Left ventricle myocardium inferior (tissue), 1 donor: ENCODE measurements around the gene TESMIN. TPM values are rescaled to one million over a fixed set of nuclear protein-coding genes. Genes with fewer than 3 reads are reported as not detected.

Experiments
- DNase-seq: peaks from one replicate; pipeline ENCODE4 v3.0.0-alpha.2; 2020
- H3K27ac ChIP-seq: fragments of 200-600 bp; replicated peaks from 2 replicates; pipeline ENCODE4 v1.8.0; 2021
- H3K27me3 ChIP-seq: fragments of 200-600 bp; 2 replicates; pipeline ENCODE4 v1.8.0; 2021; ENCODE audit warnings: low read depth
- H3K36me3 ChIP-seq: fragments of 200-600 bp; 2 replicates; pipeline ENCODE4 v1.8.0; 2021
- H3K4me1 ChIP-seq: fragments of 200-600 bp; 2 replicates; pipeline ENCODE4 v1.8.0; 2021
- H3K4me3 ChIP-seq: fragments of 200-600 bp; 2 replicates; pipeline ENCODE4 v1.8.0; 2021; ENCODE audit warnings: mild to moderate bottlenecking, moderate library complexity
- H3K9me3 ChIP-seq: fragments of 200-600 bp; replicated peaks from 2 replicates; pipeline ENCODE4 v1.8.0; 2021
- CTCF ChIP-seq: fragments of 200-600 bp; IDR thresholded peaks from 2 replicates; pipeline ENCODE4 v1.8.0; 2021; ENCODE audit warnings: antibody characterized with exemption, mild to moderate bottlenecking, borderline replicate concordance
- intact Hi-C: fragments of 100-400 bp; cut with micrococcal nuclease; formaldehyde crosslinking; loops from one replicate; pipeline ENCODE4 v1.11.0; 2022
- total RNA-seq: library from RNA; stranded (reverse); fragmentation: NEBNext Ultra II Directional; extraction: Animal tissue kit (Norgen Biotek cat#: 25700); gene quantifications from one replicate; pipeline ENCODE4 v1.2.1, GENCODE V29; 2021
- donor health status: DM: no; HTN: yes; CAD: no; lungs with severe emphysema.

TESMIN gene
- total RNA-seq, 1 donor from 2014 or later = 0.52 TPM

GRCh38 chr11:68767672-68768071 is 16.4 kb upstream of the TESMIN start:
- no peak for TF ChIP-seq CTCF
- peaks cover 3% of the 10 kb centered on the region for H3K4me1 ChIP-seq
- intact Hi-C loops = no loop called here
- H3K4me3 ChIP-seq = no peak overlapping the region
- H3K9me3 ChIP-seq = no peaks in the 10 kb centered on the region
- no peaks in the 10 kb centered on the region for H3K27me3 ChIP-seq
- no peak overlapping the region for H3K27ac ChIP-seq
- peaks cover 95% of the 10 kb centered on the region for H3K36me3 ChIP-seq
- no peak for DNase-seq

- Histone ChIP-seq H3K27ac (no peak overlapping the region), H3K36me3 (peaks cover 95% of the 10 kb centered on the region), H3K4me1 (peaks cover 3% of the 10 kb centered on the region), H3K9me3 (no peaks in the 10 kb centered on the region), H3K4me3 (no peak overlapping the region), H3K27me3 (no peaks in the 10 kb centered on the region)
- DNase-seq = no peak
- TF ChIP-seq CTCF = no peak
- intact Hi-C loops = no loop called here
Measured at GRCh38 chr11:68766786-68767185, 15.5 kb upstream of the TESMIN start.

- Histone ChIP-seq H3K27me3 (no peaks in the 10 kb centered on the region), H3K4me1 (peaks cover 3% of the 10 kb centered on the region), H3K36me3 (peaks cover 95% of the 10 kb centered on the region), H3K4me3 (no peak overlapping the region), H3K9me3 (no peaks in the 10 kb centered on the region), H3K27ac (no peak overlapping the region)
- TF ChIP-seq CTCF = no peak
- intact Hi-C loops = no loop called here
- no peak for DNase-seq
Measured at GRCh38 chr11:68764746-68765145, 13.4 kb upstream of the TESMIN start.

- intact Hi-C loops = no loop called here
- H3K36me3 ChIP-seq = peaks cover 95% of the 10 kb centered on the region
Measured at GRCh38 chr11:68763926-68764657, 12.8 kb upstream of the TESMIN start.

GRCh38 chr11:68763181-68763721 is 11.9 kb upstream of the TESMIN start:
- H3K27ac ChIP-seq = no peak overlapping the region
- H3K36me3 ChIP-seq = peaks cover 95% of the 10 kb centered on the region
- H3K4me3 ChIP-seq = no peak overlapping the region
- no peaks in the 10 kb centered on the region for H3K9me3 ChIP-seq
- no peak for DNase-seq
- intact Hi-C loops = no loop called here
- peaks cover 3% of the 10 kb centered on the region for H3K4me1 ChIP-seq
- H3K27me3 ChIP-seq = no peaks in the 10 kb centered on the region
- no peak for TF ChIP-seq CTCF

More at GRCh38 chr11:68763926-68764657, 12.8 kb upstream of the TESMIN start:
- Histone ChIP-seq H3K27me3 (no peaks in the 10 kb centered on the region), H3K4me3 (no peak overlapping the region), H3K27ac (no peak overlapping the region), H3K4me1 (peaks cover 3% of the 10 kb centered on the region), H3K9me3 (no peaks in the 10 kb centered on the region)
- no peak for DNase-seq
- peak; percentile 30 for TF ChIP-seq CTCF
